ENCODE data around the gene DCAF4.

GRCh38 chr14:72921396-72921795, 4.9 kb upstream of the DCAF4 start:
- TF ChIP-seq CTCF (IDR thresholded peaks at IDR 0.05) (no peak), REST (IDR thresholded peaks at IDR 0.05; ENCODE audit: low read depth, low read length) (no peak), RAD21 (IDR thresholded peaks at IDR 0.05; ENCODE audit: low read length) (no peak), JUND (IDR thresholded peaks at IDR 0.05) (no peak), POLR2AphosphoS5 (IDR thresholded peaks at IDR 0.05; ENCODE audit: low read depth, low read length) (no peak), CHD2 (IDR thresholded peaks at IDR 0.05; ENCODE audit: low read length, partially characterized antibody) (no peak)
- TF ChIP-seq, protein P1, sequence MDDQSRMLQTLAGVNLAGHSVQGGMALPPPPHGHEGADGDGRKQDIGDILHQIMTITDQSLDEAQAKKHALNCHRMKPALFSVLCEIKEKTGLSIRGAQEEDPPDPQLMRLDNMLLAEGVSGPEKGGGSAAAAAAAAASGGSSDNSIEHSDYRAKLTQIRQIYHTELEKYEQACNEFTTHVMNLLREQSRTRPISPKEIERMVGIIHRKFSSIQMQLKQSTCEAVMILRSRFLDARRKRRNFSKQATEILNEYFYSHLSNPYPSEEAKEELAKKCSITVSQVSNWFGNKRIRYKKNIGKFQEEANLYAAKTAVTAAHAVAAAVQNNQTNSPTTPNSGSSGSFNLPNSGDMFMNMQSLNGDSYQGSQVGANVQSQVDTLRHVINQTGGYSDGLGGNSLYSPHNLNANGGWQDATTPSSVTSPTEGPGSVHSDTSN (IDR thresholded peaks at IDR 0.05), result no peak
